MM.1S (cell line): ENCODE measurements around the gene SNX5.

Experiments
- DNase-seq: peaks from one replicate; pipeline ENCODE4 v3.0.0-alpha.2; 2015
- H2AFZ ChIP-seq: fragments of 300-600 bp; sonication (generic); 2 replicates; pipeline ENCODE4 v1.6.0; 2016; ENCODE audit warnings: antibody characterized with exemption, low read length
- H3F3A ChIP-seq: fragments of 300-600 bp; sonication (generic); 2 replicates; pipeline ENCODE4 v1.6.1; 2016; ENCODE audit warnings: mild to moderate bottlenecking, antibody characterized with exemption, low read length, moderate library complexity, mixed read lengths; ENCODE audit not compliant: insufficient read depth
- H3K27ac ChIP-seq: fragments of 300-600 bp; sonication (generic); 2 replicates; pipeline ENCODE4 v1.5.1; 2016; ENCODE audit warnings: mild to moderate bottlenecking, low read length
- H3K27me3 ChIP-seq: fragments of 300-600 bp; sonication (generic); replicated peaks from 2 replicates; pipeline ENCODE4 v1.6.0; 2016; ENCODE audit warnings: low read length; ENCODE audit not compliant: insufficient read depth
- H3K36me3 ChIP-seq: fragments of 300-600 bp; sonication (generic); replicated peaks from 2 replicates; pipeline ENCODE4 v1.6.1; 2016; ENCODE audit warnings: mild to moderate bottlenecking, low read length, mixed read lengths; ENCODE audit not compliant: insufficient read depth
- H3K4me1 ChIP-seq: fragments of 300-600 bp; sonication (generic); 2 replicates; pipeline ENCODE4 v1.6.1; 2016; ENCODE audit warnings: low read length, mixed read lengths
- H3K4me2 ChIP-seq: fragments of 300-600 bp; sonication (generic); 2 replicates; pipeline ENCODE4 v1.6.0; 2016; ENCODE audit warnings: low read depth, low read length
- H3K4me3 ChIP-seq: fragments of 300-600 bp; sonication (generic); 2 replicates; pipeline ENCODE4 v1.5.1; 2016; ENCODE audit warnings: low read length, mixed read lengths
- H3K79me2 ChIP-seq: fragments of 300-600 bp; sonication (generic); 2 replicates; pipeline ENCODE4 v1.6.1; 2016; ENCODE audit warnings: mixed run types, low read length, mixed read lengths
- H3K9ac ChIP-seq: fragments of 300-600 bp; sonication (generic); 2 replicates; pipeline ENCODE4 v1.6.1; 2016; ENCODE audit warnings: low read length, mixed read lengths
- H3K9me2 ChIP-seq: fragments of 300-600 bp; sonication (generic); replicated peaks from 2 replicates; pipeline ENCODE4 v1.6.1; 2016; ENCODE audit warnings: mild to moderate bottlenecking, low read length, mixed read lengths; ENCODE audit not compliant: insufficient read depth
- H3K9me3 ChIP-seq: fragments of 300-600 bp; sonication (generic); replicated peaks from 2 replicates; pipeline ENCODE4 v1.6.1; 2016; ENCODE audit warnings: mild to moderate bottlenecking, low read length, mixed read lengths; ENCODE audit not compliant: insufficient read depth
- H4K20me1 ChIP-seq: fragments of 300-600 bp; sonication (generic); 2 replicates; pipeline ENCODE4 v1.6.1; 2016; ENCODE audit warnings: mild to moderate bottlenecking, low read length, moderate library complexity, mixed read lengths; ENCODE audit not compliant: insufficient read depth
- EZH2 ChIP-seq: fragments of 300-600 bp; sonication (generic); optimal IDR thresholded peaks from 2 replicates; pipeline ENCODE3; 2017; ENCODE audit warnings: low read depth, mild to moderate bottlenecking, antibody characterized with exemption, low read length, mixed read lengths
- EZH2phosphoT487 ChIP-seq: fragments of 300-600 bp; sonication (generic); IDR thresholded peaks from 2 replicates; pipeline ENCODE4 v1.6.1; 2018; ENCODE audit warnings: antibody characterized with exemption, low read length
- TF ChIP-seq, protein P1 (sequence below): fragments of 300-600 bp; sonication (generic); IDR thresholded peaks from 2 replicates; pipeline ENCODE4 v1.5.1; 2016; ENCODE audit warnings: antibody characterized with exemption, low read length, mixed read lengths

Gene SNX5

DNA sequence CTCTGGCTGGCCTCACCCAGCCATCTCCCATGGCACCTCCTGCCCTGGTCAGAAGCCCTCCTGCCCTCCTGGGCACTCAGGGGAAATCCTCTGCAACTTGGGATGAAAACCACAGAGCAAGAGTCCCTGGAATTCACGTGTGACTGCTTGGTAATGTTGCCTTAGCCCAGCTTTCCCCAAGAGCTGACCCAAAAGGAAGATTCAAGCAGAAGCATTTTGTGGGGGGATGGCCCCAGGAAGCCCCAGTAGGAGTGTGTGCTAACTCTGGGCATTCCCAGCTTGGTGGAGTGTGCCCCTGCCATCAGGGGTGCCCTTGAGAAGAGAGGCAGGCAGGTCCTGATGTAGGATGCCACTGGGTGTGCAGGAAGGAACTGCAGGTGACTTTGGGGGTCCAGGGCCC lies 35.5 kb downstream of the SNX5 start:
- no peaks in the 10 kb centered on the region for H3K9me3 ChIP-seq
- no peaks in the 10 kb centered on the region for H4K20me1 ChIP-seq
- TF ChIP-seq, protein P1, sequence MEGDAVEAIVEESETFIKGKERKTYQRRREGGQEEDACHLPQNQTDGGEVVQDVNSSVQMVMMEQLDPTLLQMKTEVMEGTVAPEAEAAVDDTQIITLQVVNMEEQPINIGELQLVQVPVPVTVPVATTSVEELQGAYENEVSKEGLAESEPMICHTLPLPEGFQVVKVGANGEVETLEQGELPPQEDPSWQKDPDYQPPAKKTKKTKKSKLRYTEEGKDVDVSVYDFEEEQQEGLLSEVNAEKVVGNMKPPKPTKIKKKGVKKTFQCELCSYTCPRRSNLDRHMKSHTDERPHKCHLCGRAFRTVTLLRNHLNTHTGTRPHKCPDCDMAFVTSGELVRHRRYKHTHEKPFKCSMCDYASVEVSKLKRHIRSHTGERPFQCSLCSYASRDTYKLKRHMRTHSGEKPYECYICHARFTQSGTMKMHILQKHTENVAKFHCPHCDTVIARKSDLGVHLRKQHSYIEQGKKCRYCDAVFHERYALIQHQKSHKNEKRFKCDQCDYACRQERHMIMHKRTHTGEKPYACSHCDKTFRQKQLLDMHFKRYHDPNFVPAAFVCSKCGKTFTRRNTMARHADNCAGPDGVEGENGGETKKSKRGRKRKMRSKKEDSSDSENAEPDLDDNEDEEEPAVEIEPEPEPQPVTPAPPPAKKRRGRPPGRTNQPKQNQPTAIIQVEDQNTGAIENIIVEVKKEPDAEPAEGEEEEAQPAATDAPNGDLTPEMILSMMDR, result no peak
- TF ChIP-seq EZH2 (no peak), EZH2phosphoT487 (no peak)
- no peak overlapping the region for H3K4me2 ChIP-seq
- H3K4me3 ChIP-seq, result no peak overlapping the region
- DNase-seq, result no peak
- H3K4me1 ChIP-seq, result no peaks in the 10 kb centered on the region
- H3K79me2 ChIP-seq, result no peaks in the 10 kb centered on the region
- H3F3A ChIP-seq, result no peaks in the 10 kb centered on the region
- H3K36me3 ChIP-seq, result no peaks in the 10 kb centered on the region
- H2AFZ ChIP-seq, result no peak overlapping the region
- no peaks in the 10 kb centered on the region for H3K27me3 ChIP-seq
- H3K9ac ChIP-seq, result no peak overlapping the region
- no peaks in the 10 kb centered on the region for H3K9me2 ChIP-seq
- H3K27ac ChIP-seq, result no peak overlapping the region

DNA sequence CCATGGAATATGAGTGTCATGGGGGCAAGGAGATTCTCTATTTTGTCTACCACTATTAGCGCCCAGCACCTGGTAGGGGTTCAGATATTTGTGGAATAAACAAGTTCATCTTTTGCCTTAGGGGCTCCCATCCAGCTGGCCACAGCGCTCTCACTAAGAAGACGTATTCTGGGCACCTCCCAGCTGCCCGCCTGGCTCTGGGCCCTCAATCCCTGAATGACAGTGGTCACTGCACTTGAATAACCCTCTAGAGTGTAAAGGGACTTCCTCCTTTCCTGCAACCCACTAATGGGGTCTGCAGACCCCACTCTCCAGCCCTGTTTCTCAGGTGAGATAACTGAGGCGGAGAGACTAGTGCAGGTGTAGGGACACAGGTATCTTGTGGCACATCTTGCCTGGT lies 36.2 kb downstream of the SNX5 start:
- no peaks in the 10 kb centered on the region for H3K9me2 ChIP-seq
- H3K4me2 ChIP-seq, result no peak overlapping the region
- no peaks in the 10 kb centered on the region for H3F3A ChIP-seq
- no peak for DNase-seq
- no peaks in the 10 kb centered on the region for H4K20me1 ChIP-seq
- H3K4me3 ChIP-seq, result no peak overlapping the region
- TF ChIP-seq EZH2 (no peak), EZH2phosphoT487 (no peak)
- TF ChIP-seq, protein P1, result no peak
- no peaks in the 10 kb centered on the region for H3K27me3 ChIP-seq
- no peaks in the 10 kb centered on the region for H3K79me2 ChIP-seq
- H3K36me3 ChIP-seq, result no peaks in the 10 kb centered on the region
- H3K9me3 ChIP-seq, result no peaks in the 10 kb centered on the region
- H3K27ac ChIP-seq, result no peak overlapping the region
- no peak overlapping the region for H3K9ac ChIP-seq
- no peaks in the 10 kb centered on the region for H3K4me1 ChIP-seq
- no peak overlapping the region for H2AFZ ChIP-seq

DNA sequence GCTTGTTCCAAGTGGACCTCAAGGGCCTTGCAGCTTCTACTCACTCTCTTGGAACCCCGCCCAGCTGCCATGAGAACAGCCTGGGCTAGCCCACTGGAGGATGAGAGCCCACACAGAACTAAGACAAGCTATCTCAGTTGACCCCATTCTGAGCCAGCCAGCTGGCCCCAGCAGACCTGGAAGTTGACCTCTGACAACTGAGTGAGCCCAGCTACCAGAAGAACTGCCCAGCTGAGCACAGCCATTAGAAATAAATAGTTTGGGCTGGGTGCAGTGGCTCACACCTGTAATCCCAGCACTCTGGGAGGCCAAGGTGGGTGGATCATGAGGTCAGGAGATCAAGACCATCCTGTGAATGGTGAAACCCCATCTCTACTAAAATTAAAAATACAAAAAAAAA lies 37.1 kb downstream of the SNX5 start:
- Histone ChIP-seq H3K79me2 (no peaks in the 10 kb centered on the region), H3K4me3 (no peak overlapping the region), H3K9me3 (no peaks in the 10 kb centered on the region), H2AFZ (no peak overlapping the region), H3K4me2 (no peak overlapping the region), H3K27ac (no peak overlapping the region), H3K36me3 (no peaks in the 10 kb centered on the region), H3F3A (no peaks in the 10 kb centered on the region), H3K9me2 (no peaks in the 10 kb centered on the region), H4K20me1 (no peaks in the 10 kb centered on the region), H3K4me1 (no peaks in the 10 kb centered on the region), H3K9ac (no peak overlapping the region), H3K27me3 (no peaks in the 10 kb centered on the region)
- no peak for DNase-seq
- TF ChIP-seq, protein P1, result no peak
- no peak for TF ChIP-seq EZH2
- TF ChIP-seq EZH2phosphoT487, result no peak
